ENCODE results near the gene GABRD. TPM values are rescaled to one million over a fixed set of nuclear protein-coding genes. Genes with fewer than 3 reads are reported as not detected.

The GABRD gene
- total RNA-seq, 1 experiment from 2014 or later: 15.6 TPM

- RAD21 ChIA-PET (ENCODE audit: low non-redundant PET in 1 of 2, low total read pairs in 2 of 2, uncharacterized antibody in 2 of 2, unreplicated experiment in 2 of 2): no interaction called here
- BruUV-seq (replicated peaks): no TSS peak
Observed at GRCh38 chr1:2000432-2000831, 18.7 kb upstream of the GABRD start.

More at GRCh38 chr1:2000432-2000831, 18.7 kb upstream of the GABRD start:
- Histone ChIP-seq H2AFZ (ENCODE audit: low read depth, low read length, poor library complexity, severe bottlenecking) (no peak overlapping the region), H3K27me3 (ENCODE audit: insufficient read depth, low read length) (no peaks in the 10 kb centered on the region), H3K36me3 (ENCODE audit: control insufficient read depth in 1 of 2, insufficient read depth in 2 of 2, low read length in 2 of 2) (no peaks in the 10 kb centered on the region), H3K4me3 (replicated peaks in 1 of 2; ENCODE audit: low read depth in 1 of 2, low read length in 2 of 2) (no peak overlapping the region), H4K20me1 (ENCODE audit: insufficient read depth) (no peaks in the 10 kb centered on the region), H3K9ac (ENCODE audit: low read length) (no peak overlapping the region), H3K9me2 (ENCODE audit: insufficient read depth) (no peaks in the 10 kb centered on the region), H3K4me1 (ENCODE audit: control insufficient read depth in 1 of 2, insufficient read depth in 2 of 2, low read length in 2 of 2) (peaks cover 9 to 18% of the 10 kb centered on the region in 2 experiments; a peak in 3 of 4 replicates), H3K4me2 (ENCODE audit: low read length) (no peak overlapping the region), H3K79me2 (ENCODE audit: insufficient read depth, low read length) (no peaks in the 10 kb centered on the region), H3K9me3 (ENCODE audit: control insufficient read depth in 1 of 2, insufficient read depth in 1 of 2, low read depth in 1 of 2, low read length in 2 of 2) (no peaks in the 10 kb centered on the region), H3K27ac (ENCODE audit: low read depth, low read length) (no peak overlapping the region)
- POLR2A ChIA-PET: no interaction called here
- CTCF ChIA-PET: no interaction called here
- intact Hi-C loops (cut with micrococcal nuclease): no loop called here
- ATAC-seq (no peak), DNase-seq (ENCODE audit: low read depth, low spot score) (no peak)
- TF ChIP-seq REST (IDR thresholded peaks at IDR 0.05; ENCODE audit: low read depth): no peak
- no peak for TF ChIP-seq YY1 (IDR thresholded peaks at IDR 0.05; ENCODE audit: extremely low read depth, insufficient replicate concordance, low read depth, low read length)
- TF ChIP-seq JUND (IDR thresholded peaks at IDR 0.05): no peak
- TF ChIP-seq CBX3 (IDR thresholded peaks at IDR 0.05; ENCODE audit: low read depth): no peak
- TF ChIP-seq CTCF (IDR thresholded peaks at IDR 0.05 in 2 of 3, conservative IDR thresholded peaks at IDR 0.05 in 1 of 3; ENCODE audit: borderline replicate concordance in 1 of 3, insufficient read depth in 1 of 3, low read depth in 2 of 3, low read length in 2 of 3): no peak
- no peak for TF ChIP-seq RAD21 (IDR thresholded peaks at IDR 0.05; ENCODE audit: low read depth)
